SKM-1 (cell line): ENCODE data around the gene ZDHHC14.
"Not testable (repeated sequence)": the region's sequence is repeated elsewhere in the genome, so short reads cannot be mapped to it uniquely, and the experiment has no call there.

Experiments used
- DNase-seq: peaks from one replicate; lab custom pipeline; 2025; ENCODE audit not compliant: unreplicated experiment; lab: John Stamatoyannopoulos, UW

Gene ZDHHC14

GRCh38 chr6:157708239-157708638 lies 327.2 kb downstream of the ZDHHC14 start:
- no peak for DNase-seq

- DNase-seq, result no peak
Measured at GRCh38 chr6:157708933-157709332, 327.9 kb downstream of the ZDHHC14 start.

GRCh38 chr6:157709555-157709954 lies 328.6 kb downstream of the ZDHHC14 start:
- no peak for DNase-seq

GRCh38 chr6:157710604-157711003 lies 329.6 kb downstream of the ZDHHC14 start:
- DNase-seq, result no peak

- DNase-seq, result no peak
Measured at GRCh38 chr6:157711060-157711459, 330.1 kb downstream of the ZDHHC14 start.

GRCh38 chr6:157712585-157713295 lies 331.8 kb downstream of the ZDHHC14 start:
- no peak for DNase-seq

- no peak for DNase-seq
Measured at GRCh38 chr6:157713451-157714152, 332.6 kb downstream of the ZDHHC14 start.

- DNase-seq, result no peak
Measured at GRCh38 chr6:157714153-157714490, 333.1 kb downstream of the ZDHHC14 start.

- DNase-seq, result no peak
Measured at GRCh38 chr6:157715728-157716164, 334.8 kb downstream of the ZDHHC14 start.

GRCh38 chr6:157716251-157716995 lies 335.4 kb downstream of the ZDHHC14 start:
- DNase-seq, result no peak

GRCh38 chr6:157717340-157717748 lies 336.4 kb downstream of the ZDHHC14 start:
- DNase-seq, result no peak

GRCh38 chr6:157718503-157719187 lies 337.7 kb downstream of the ZDHHC14 start:
- DNase-seq, result no peak

- DNase-seq, result not testable (repeated sequence)
Measured at GRCh38 chr6:157720964-157721363, 340.0 kb downstream of the ZDHHC14 start.

GRCh38 chr6:157721426-157721825 lies 340.4 kb downstream of the ZDHHC14 start:
- DNase-seq, result no peak

- DNase-seq, result no peak
Measured at GRCh38 chr6:157721830-157722229, 340.8 kb downstream of the ZDHHC14 start.

GRCh38 chr6:157723376-157723775 lies 342.4 kb downstream of the ZDHHC14 start:
- no peak for DNase-seq

GRCh38 chr6:157724138-157724820 lies 343.3 kb downstream of the ZDHHC14 start:
- DNase-seq, result no peak

- DNase-seq, result no peak
Measured at GRCh38 chr6:157724960-157725741, 344.2 kb downstream of the ZDHHC14 start.

- DNase-seq, result no peak
Measured at GRCh38 chr6:157725836-157726235, 344.8 kb downstream of the ZDHHC14 start.
